GM12801 (cell line): ENCODE results near the gene CHD1L.

Source experiments
- CTCF ChIP-seq: IDR thresholded peaks from one replicate; pipeline ENCODE4 v1.5.1; 2011; ENCODE audit warnings: control low read depth; ENCODE audit not compliant: insufficient read length; ENCODE audit errors: extremely low read depth

CHD1L gene

GRCh38 chr1:147264158-147264768 lies 21.8 kb downstream of the CHD1L start:
- no peak for TF ChIP-seq CTCF

- no peak for TF ChIP-seq CTCF
Measured at GRCh38 chr1:147266381-147266780, 23.9 kb downstream of the CHD1L start.

DNA sequence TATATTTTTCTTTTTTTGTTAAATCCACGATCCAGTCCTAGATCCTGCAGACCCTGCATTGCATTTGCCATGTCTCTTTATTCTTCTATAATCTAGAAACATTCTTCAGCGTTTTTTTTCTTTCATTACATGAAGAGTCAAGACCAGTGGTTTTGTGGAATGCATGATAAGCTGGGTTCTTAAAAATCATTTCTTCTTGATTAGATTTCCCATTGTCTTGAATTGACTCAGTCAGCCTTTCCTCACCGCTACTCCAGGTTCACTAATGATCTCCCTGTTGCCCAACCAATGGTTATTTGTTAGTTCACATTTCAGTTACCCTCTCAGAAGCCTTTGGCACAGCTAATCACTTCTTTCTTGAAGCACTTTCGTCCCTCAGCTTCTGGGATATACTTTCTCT lies 25.2 kb downstream of the CHD1L start:
- no peak for TF ChIP-seq CTCF

DNA sequence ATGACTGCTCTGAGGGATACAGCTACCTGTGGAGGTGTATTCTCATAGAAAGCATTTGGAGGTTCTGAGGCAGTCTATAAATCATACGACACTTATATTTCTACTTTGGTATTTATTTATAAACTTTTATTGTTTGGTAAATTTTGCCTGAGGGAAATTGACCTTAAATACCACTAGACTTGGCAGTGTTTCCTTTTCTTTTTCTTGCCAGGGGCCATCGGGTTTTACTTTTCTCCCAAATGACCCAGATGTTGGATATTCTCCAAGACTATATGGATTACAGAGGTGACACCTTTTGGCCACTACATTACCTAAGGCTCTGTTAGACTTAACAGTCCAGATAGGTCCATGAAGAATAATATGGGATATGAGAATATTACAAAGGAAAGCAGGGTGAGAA lies 28.2 kb downstream of the CHD1L start:
- TF ChIP-seq CTCF: no peak

GRCh38 chr1:147272042-147272441 lies 29.6 kb downstream of the CHD1L start:
- no peak for TF ChIP-seq CTCF

GRCh38 chr1:147273409-147274336 lies 31.2 kb downstream of the CHD1L start:
- no peak for TF ChIP-seq CTCF

GRCh38 chr1:147281950-147282349 lies 39.5 kb downstream of the CHD1L start:
- no peak for TF ChIP-seq CTCF
